Kidney (tissue), 14 donors: ENCODE measurements around the gene GRIA1. TPM values are rescaled to one million over a fixed set of nuclear protein-coding genes. Genes with fewer than 3 reads are reported as not detected.

Experiments used
- DNase-seq, 5 donors: peaks; one replicate each; pipeline ENCODE4 v3.0.0-alpha.2; 2013 to 2020
- FAIRE-seq: peaks from 2 replicates; lab custom pipeline; 2012; peaks lifted over from hg19 to GRCh38; lab: Jason Lieb, UNC
- H3K27ac ChIP-seq, 2 donors: one replicate each; pipeline ENCODE4 v1.7.0; 2013; ENCODE audit warnings: low read depth in 2 of 2, low read length in 2 of 2, inconsistent platforms in 1 of 2
- H3K27me3 ChIP-seq: one replicate; pipeline ENCODE4 v1.7.1; 2013; ENCODE audit warnings: low read length, inconsistent platforms; ENCODE audit not compliant: control insufficient read depth, insufficient read depth
- H3K36me3 ChIP-seq, 3 donors: one replicate each; pipeline versions ENCODE4 v1.7.0 to v1.7.1; 2013; ENCODE audit warnings: low read length in 3 of 3, control low read depth in 1 of 3, inconsistent platforms in 1 of 3; ENCODE audit not compliant: insufficient read depth in 3 of 3, control insufficient read depth in 2 of 3
- H3K4me1 ChIP-seq, 3 donors: one replicate each; pipeline versions ENCODE4 v1.7.0 to v1.7.1; 2013; ENCODE audit warnings: low read length in 3 of 3, inconsistent platforms in 1 of 3, low read depth in 1 of 3; ENCODE audit not compliant: control insufficient read depth in 2 of 3, insufficient read depth in 2 of 3
- H3K4me3 ChIP-seq, 3 donors: one replicate each; pipeline versions ENCODE4 v1.7.0 to v1.8.1; 2013; ENCODE audit warnings: low read length in 3 of 3, control low read depth in 1 of 3, inconsistent platforms in 1 of 3
- H3K9ac ChIP-seq, 3 donors: one replicate each; pipeline versions ENCODE4 v1.7.0 to v1.7.1; 2013; ENCODE audit warnings: low read length in 3 of 3, control low read depth in 1 of 3, inconsistent platforms in 1 of 3
- H3K9me3 ChIP-seq, 3 donors: one replicate each; pipeline versions ENCODE4 v1.7.0 to v1.7.1; 2013; ENCODE audit warnings: low read length in 3 of 3, control low read depth in 1 of 3, inconsistent platforms in 1 of 3; ENCODE audit not compliant: control insufficient read depth in 2 of 3, insufficient read depth in 1 of 3
- intact Hi-C: fragments of 100-400 bp; cut with DNase I; formaldehyde crosslinking; loops from one replicate; pipeline ENCODE4 v1.11.1; 2022
- polyA plus RNA-seq: library from polyadenylated mRNA; stranded (reverse); fragments of 350-450 nt; fragmentation: Illumina TruSeq; extraction: RNeasy Lipid Tissue Mini Kit (QIAGEN cat#74804); gene quantifications from one replicate; pipeline ENCODE4 v1.2.3, GENCODE V29; 2014; ENCODE audit warnings: low read depth, low replicate concordance; ENCODE audit not compliant: insufficient read depth
- total RNA-seq: library from RNA; stranded (reverse); fragmentation: NEBNext Ultra II Directional; extraction: Animal tissue kit (Norgen Biotek cat#: 25700); gene quantifications from one replicate; pipeline ENCODE4 v1.2.1, GENCODE V29; 2021
- TF ChIP-seq, protein P1 (sequence below): IDR thresholded peaks from 3 replicates; pipeline ENCODE4 v1.5.1; 2012; ENCODE audit warnings: mild to moderate bottlenecking, moderate library complexity, borderline replicate concordance; ENCODE audit not compliant: insufficient read depth; ENCODE audit errors: extremely low read depth
- donor health status: control.
- donor health status: control.
- donor health status: control.
- donor health status: control.
- donor health status: control.
- donor health status: DM: yes; HTN: yes; CAD: no.
- donor health status: Normal renal cell carcinoma (clear cell type).

Gene GRIA1
- total and polyA plus RNA-seq, 2 donors from 2014 or later, result 0.50 TPM; not detected in 1

DNA sequence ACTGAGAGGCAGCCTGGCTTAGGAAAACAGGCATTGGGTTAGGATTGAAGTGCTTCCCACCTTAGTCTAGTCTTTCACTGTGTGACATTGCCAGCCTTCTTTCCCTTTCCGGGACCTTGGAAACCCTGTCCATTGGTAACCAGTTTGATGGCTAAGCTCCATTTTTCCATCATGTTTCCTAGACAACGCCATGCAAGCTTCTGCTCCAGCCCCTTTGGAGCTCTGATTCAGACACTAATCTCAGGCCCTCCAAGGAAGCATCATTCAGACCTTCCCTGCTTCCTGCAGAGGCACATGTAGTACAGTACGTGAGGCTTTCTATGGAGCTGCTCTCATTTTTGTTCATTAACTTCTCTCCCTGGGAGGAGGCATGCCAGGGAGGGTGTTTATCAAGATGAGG, 68.5 kb downstream of the GRIA1 start:
- DNase-seq (no peak), FAIRE-seq (no peak)
- intact Hi-C loops, result no loop called here
- Histone ChIP-seq H3K4me1 (no peaks in the 10 kb centered on the region), H3K27ac (no peak overlapping the region), H3K4me3 (no peak overlapping the region), H3K36me3 (no peaks in the 10 kb centered on the region), H3K27me3 (no peaks in the 10 kb centered on the region), H3K9me3 (no peaks in the 10 kb centered on the region), H3K9ac (no peak overlapping the region)
- TF ChIP-seq, protein P1, sequence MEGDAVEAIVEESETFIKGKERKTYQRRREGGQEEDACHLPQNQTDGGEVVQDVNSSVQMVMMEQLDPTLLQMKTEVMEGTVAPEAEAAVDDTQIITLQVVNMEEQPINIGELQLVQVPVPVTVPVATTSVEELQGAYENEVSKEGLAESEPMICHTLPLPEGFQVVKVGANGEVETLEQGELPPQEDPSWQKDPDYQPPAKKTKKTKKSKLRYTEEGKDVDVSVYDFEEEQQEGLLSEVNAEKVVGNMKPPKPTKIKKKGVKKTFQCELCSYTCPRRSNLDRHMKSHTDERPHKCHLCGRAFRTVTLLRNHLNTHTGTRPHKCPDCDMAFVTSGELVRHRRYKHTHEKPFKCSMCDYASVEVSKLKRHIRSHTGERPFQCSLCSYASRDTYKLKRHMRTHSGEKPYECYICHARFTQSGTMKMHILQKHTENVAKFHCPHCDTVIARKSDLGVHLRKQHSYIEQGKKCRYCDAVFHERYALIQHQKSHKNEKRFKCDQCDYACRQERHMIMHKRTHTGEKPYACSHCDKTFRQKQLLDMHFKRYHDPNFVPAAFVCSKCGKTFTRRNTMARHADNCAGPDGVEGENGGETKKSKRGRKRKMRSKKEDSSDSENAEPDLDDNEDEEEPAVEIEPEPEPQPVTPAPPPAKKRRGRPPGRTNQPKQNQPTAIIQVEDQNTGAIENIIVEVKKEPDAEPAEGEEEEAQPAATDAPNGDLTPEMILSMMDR, result no peak

DNA sequence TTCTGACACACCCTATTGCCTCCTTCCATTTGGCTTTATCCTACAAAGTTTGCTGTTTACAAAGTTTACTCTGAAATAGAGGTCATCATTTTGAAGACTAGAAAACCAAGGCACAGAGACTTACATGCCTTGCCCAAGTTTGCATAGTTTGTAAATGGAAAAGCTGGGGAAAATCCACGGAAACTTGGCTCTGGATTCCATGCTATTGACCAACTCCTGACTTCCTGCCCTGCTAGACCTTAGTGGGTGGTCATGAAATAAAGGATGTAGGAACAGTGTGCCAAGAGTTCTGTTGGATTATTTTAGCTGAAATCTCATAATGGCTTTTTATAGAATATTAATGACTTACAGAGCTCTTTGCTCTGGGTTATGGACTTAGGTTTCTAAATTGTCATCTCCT, 69.5 kb downstream of the GRIA1 start:
- Histone ChIP-seq H3K36me3 (no peaks in the 10 kb centered on the region), H3K4me3 (no peak overlapping the region), H3K27me3 (no peaks in the 10 kb centered on the region), H3K9ac (no peak overlapping the region), H3K9me3 (no peaks in the 10 kb centered on the region), H3K4me1 (no peaks in the 10 kb centered on the region), H3K27ac (no peak overlapping the region)
- intact Hi-C loops, result no loop called here
- DNase-seq (no peak), FAIRE-seq (no peak)
- TF ChIP-seq, protein P1, result no peak

DNA sequence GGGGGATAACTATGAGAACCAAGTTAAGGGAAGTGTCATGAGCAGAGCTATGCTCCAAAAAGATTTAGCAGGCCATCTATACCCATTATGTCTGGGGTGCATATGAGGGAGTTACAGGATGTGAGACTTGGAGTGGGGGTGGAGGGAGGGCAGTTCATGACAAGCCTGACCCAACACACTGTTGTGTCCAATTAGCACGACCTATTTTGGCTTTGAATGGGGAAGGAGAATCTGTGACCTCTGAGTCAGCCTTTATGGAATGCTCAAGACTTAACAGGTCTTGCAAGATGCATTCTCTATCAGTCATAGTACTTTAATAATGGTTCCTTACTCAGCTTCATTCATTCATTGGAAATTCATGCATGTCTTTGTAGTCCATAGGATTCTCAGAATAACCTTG, 71.7 kb downstream of the GRIA1 start:
- TF ChIP-seq, protein P1, result no peak
- intact Hi-C loops, result no loop called here
- FAIRE-seq (no peak), DNase-seq (no peak)
- no peaks in the 10 kb centered on the region for H3K27me3 ChIP-seq
- H3K9me3 ChIP-seq, result no peaks in the 10 kb centered on the region
- no peaks in the 10 kb centered on the region for H3K4me1 ChIP-seq
- H3K36me3 ChIP-seq, result no peaks in the 10 kb centered on the region
- no peak overlapping the region for H3K9ac ChIP-seq
- H3K4me3 ChIP-seq, result no peak overlapping the region
- H3K27ac ChIP-seq, result no peak overlapping the region

DNA sequence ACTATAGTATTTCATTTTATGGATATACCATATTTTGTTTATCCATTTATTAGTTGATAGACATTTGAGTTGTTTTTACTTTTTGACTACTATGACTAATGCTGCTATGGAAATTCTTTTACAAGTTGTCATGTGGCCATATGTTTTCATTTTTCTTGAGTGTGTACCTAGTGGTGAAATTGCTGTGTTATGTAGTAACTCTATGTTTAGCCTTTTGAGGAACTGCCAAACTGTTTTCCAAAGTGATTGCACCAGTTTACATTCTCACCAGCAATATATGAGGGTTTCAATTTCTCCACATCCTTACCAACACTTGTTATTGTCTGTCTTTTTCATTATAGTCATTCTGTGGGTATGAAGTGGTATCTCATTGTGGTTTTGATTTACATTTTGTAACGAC, 75.4 kb downstream of the GRIA1 start:
- H3K27me3 ChIP-seq, result no peaks in the 10 kb centered on the region
- intact Hi-C loops, result no loop called here
- no peaks in the 10 kb centered on the region for H3K4me1 ChIP-seq
- H3K9me3 ChIP-seq, result no peaks in the 10 kb centered on the region
- no peak overlapping the region for H3K9ac ChIP-seq
- H3K36me3 ChIP-seq, result no peaks in the 10 kb centered on the region
- no peak overlapping the region for H3K27ac ChIP-seq
- DNase-seq (no peak), FAIRE-seq (no peak)
- H3K4me3 ChIP-seq, result no peak overlapping the region
- TF ChIP-seq, protein P1, result no peak
